HepG2 (cell line): ENCODE measurements around the gene KIF26B. TPM values are rescaled to one million over a fixed set of nuclear protein-coding genes. Genes with fewer than 3 reads are reported as not detected.

Source experiments
- ATAC-seq: fragments of 200-7000 bp; cut with Tn5 transposase; 3 replicates; pipeline ENCODE4 v1.9.1; 2020; ENCODE audit warnings: mild to moderate bottlenecking, moderate library complexity
- BruUV-seq: library from RNA; stranded (reverse); fragments of 400-500 nt; replicated peaks from 2 replicates; lab custom pipeline; 2021; lab: Mats Ljungman, UMichigan
- CTCF ChIA-PET: fragments of 300-600 bp; formaldehyde crosslinking; extraction: SDS; loops from one replicate; lab custom pipeline; 2021; ENCODE audit warnings: low total read pairs, inconsistent platforms, low intra/inter-chr PET ratio; lab: Yijun Ruan, JAX
- POLR2A ChIA-PET: fragments of 350-600 bp; sonication (Branson Sonifier 250); formaldehyde crosslinking; loops from one replicate; lab custom pipeline; 2020; ENCODE audit warnings: antibody characterized with exemption, inconsistent platforms; lab: Yijun Ruan, JAX
- DNase-seq: peaks from one replicate; pipeline ENCODE4 v3.0.0-alpha.2; 2015; ENCODE audit warnings: low spot score
- FAIRE-seq: peaks from 3 replicates; lab custom pipeline; 2011; peaks lifted over from hg19 to GRCh38; lab: Jason Lieb, UNC
- H2AFZ ChIP-seq: one replicate; pipeline ENCODE4 v1.6.1; 2011; ENCODE audit warnings: low read length, inconsistent platforms
- H3K27ac ChIP-seq: fragments of 300-600 bp; 3 replicates; pipeline ENCODE4 v1.8.0; 2011; ENCODE audit warnings: mixed run types, mild to moderate bottlenecking, mixed read lengths, low read length, inconsistent platforms; ENCODE audit not compliant: insufficient read depth; ENCODE audit errors: extremely low read length
- H3K27me3 ChIP-seq, 2 experiments: fragments of 200-600 bp in 1 of 2; 2 replicates in 1 of 2; 3 replicates in 1 of 2; pipeline versions ENCODE4 v1.6.0 to v1.8.0; 2011; ENCODE audit warnings: low read length in 2 of 2, mild to moderate bottlenecking in 2 of 2, moderate library complexity in 2 of 2, inconsistent platforms in 1 of 2; ENCODE audit not compliant: insufficient read depth in 2 of 2, control insufficient read depth in 1 of 2
- H3K36me3 ChIP-seq, 2 experiments: fragments of 200-600 bp in 1 of 2; replicated peaks in 1 of 2; 2 replicates in 1 of 2; 3 replicates in 1 of 2; pipeline versions ENCODE4 v1.5.1 to v1.8.0; 2011; ENCODE audit warnings: low read length in 2 of 2, inconsistent platforms in 1 of 2; ENCODE audit not compliant: insufficient read depth in 2 of 2, control insufficient read depth in 1 of 2
- H3K4me1 ChIP-seq: 2 replicates; pipeline ENCODE4 v1.5.1; 2012; ENCODE audit warnings: low read length, inconsistent platforms; ENCODE audit not compliant: insufficient read depth
- H3K4me2 ChIP-seq: 2 replicates; pipeline ENCODE4 v1.6.0; 2011; ENCODE audit warnings: low read depth, low read length, inconsistent platforms
- H3K4me3 ChIP-seq, 3 experiments: fragments of 200-600 bp in 1 of 3; sonication (generic), shearing (Covaris generic) in 1 of 3; replicated peaks in 1 of 3; 2 replicates each; pipeline ENCODE4 v1.5.1; 2011 to 2016; ENCODE audit warnings: low read length in 3 of 3, inconsistent platforms in 2 of 3, low read depth in 2 of 3, mild to moderate bottlenecking in 2 of 3, control low read depth in 1 of 3, mixed read lengths in 1 of 3; ENCODE audit not compliant: insufficient read depth in 1 of 3
- H3K79me2 ChIP-seq: one replicate; pipeline ENCODE4 v1.6.1; 2011; ENCODE audit warnings: low read length, inconsistent platforms; ENCODE audit not compliant: insufficient read depth
- H3K9ac ChIP-seq: 2 replicates; pipeline ENCODE4 v1.6.0; 2011; ENCODE audit warnings: mild to moderate bottlenecking, low read depth, low read length, inconsistent platforms; ENCODE audit not compliant: insufficient read depth
- H3K9me3 ChIP-seq: 2 replicates; pipeline ENCODE4 v1.5.1; 2012; ENCODE audit warnings: mild to moderate bottlenecking, low read length
- H4K20me1 ChIP-seq: 2 replicates; pipeline ENCODE4 v1.6.0; 2011; ENCODE audit warnings: inconsistent platforms, mild to moderate bottlenecking, low read length, moderate library complexity; ENCODE audit not compliant: insufficient read depth
- KDM6A ChIP-seq: IDR thresholded peaks from 2 replicates; pipeline ENCODE4 v1.6.1; 2016; ENCODE audit warnings: low read depth
- MXI1 ChIP-seq: IDR thresholded peaks from 3 replicates; pipeline ENCODE4 v1.6.1; 2012; ENCODE audit warnings: low read depth, low read length, inconsistent platforms, borderline replicate concordance
- PREB ChIP-seq: sonication (generic); formaldehyde crosslinking; IDR thresholded peaks from 2 replicates; pipeline ENCODE4 v1.4.0; 2020; ENCODE audit warnings: missing genetic modification reagents
- SRY ChIP-seq: sonication (generic); formaldehyde crosslinking; IDR thresholded peaks from 2 replicates; pipeline ENCODE4 v1.8.0; 2022; ENCODE audit warnings: mild to moderate bottlenecking, missing genetic modification reagents
- ZFP36L1 ChIP-seq: sonication (generic); formaldehyde crosslinking; IDR thresholded peaks from 2 replicates; pipeline ENCODE4 v1.8.0; 2022; ENCODE audit warnings: mild to moderate bottlenecking, missing genetic modification reagents, moderate library complexity
- ZNF205 ChIP-seq: IDR thresholded peaks from 2 replicates; pipeline ENCODE4 v1.6.1; 2018; ENCODE audit warnings: missing biosample characterization, missing genetic modification reagents
- ZNF251 ChIP-seq: sonication (generic); formaldehyde crosslinking; IDR thresholded peaks from 2 replicates; pipeline ENCODE4 v1.9.0; 2021; ENCODE audit warnings: mild to moderate bottlenecking, missing genetic modification reagents
- ZNF468 ChIP-seq: sonication (generic); formaldehyde crosslinking; IDR thresholded peaks from 2 replicates; pipeline ENCODE4 v1.8.0; 2022; ENCODE audit warnings: mild to moderate bottlenecking, moderate library complexity, missing genetic modification reagents
- WGBS: methylation state at CpG from one replicate; pipeline ENCODE4 v1.1.6; 2017; ENCODE audit warnings: low lambda C conversion rate; 5-methylcytosine and 5-hydroxymethylcytosine counted together
- in situ Hi-C: cut with HindIII; loops from 2 replicates; pipeline ENCODE4 v1.10.0; 2017; ENCODE audit warnings: low pct_unique_long_range_greater_than_20kb; ENCODE audit not compliant: extremely low pct_ligation_motif_present
- intact Hi-C: fragments of 100-400 bp; cut with micrococcal nuclease; formaldehyde crosslinking; loops from one replicate; pipeline ENCODE4 v1.10.0; 2022; ENCODE audit not compliant: unreplicated experiment
- polyA plus RNA-seq, 8 experiments: library from polyadenylated mRNA; depleted of rRNA in 3 of 8; stranded (reverse) in 7 of 8; unstranded in 1 of 8; fragments of >200 nt; fragmentation: Illumina TruSeq in 4 of 8; extraction: Trizol in 4 of 8; gene quantifications; 2 replicates each; pipeline versions ENCODE4 v1.2.1 to v1.2.3, GENCODE V29; 2011 to 2016; ENCODE audit warnings: low read depth in 4 of 8, missing spikeins in 1 of 8, mixed read lengths in 1 of 8; ENCODE audit not compliant: insufficient read depth in 1 of 8
- total RNA-seq, 5 experiments: library from RNA; depleted of rRNA; stranded (reverse); fragments of >200 nt; fragmentation: Illumina TruSeq; extraction: Trizol; gene quantifications; 2 replicates each; pipeline ENCODE4 v1.2.3, GENCODE V29; 2016; ENCODE audit warnings: low read depth in 1 of 5
- TF ChIP-seq, protein P1 (sequence below): sonication (generic); formaldehyde crosslinking; IDR thresholded peaks from 2 replicates; pipeline ENCODE4 v1.4.0; 2020; ENCODE audit warnings: missing genetic modification reagents, mild to moderate bottlenecking, borderline replicate concordance
- TF ChIP-seq, protein P2 (sequence below): sonication (generic); formaldehyde crosslinking; IDR thresholded peaks from 2 replicates; pipeline ENCODE4 v1.4.0; 2020; ENCODE audit warnings: mild to moderate bottlenecking, missing genetic modification reagents
- TF ChIP-seq, protein P3 (sequence below): sonication (generic); formaldehyde crosslinking; IDR thresholded peaks from 2 replicates; pipeline ENCODE4; 2020; ENCODE audit warnings: missing genetic modification reagents, mild to moderate bottlenecking, borderline replicate concordance

The KIF26B gene
- total and polyA plus RNA-seq, 2 of the 13 experiments (the other 11 are each of a cell fraction or from before 2014, with no cell fraction given): 0.08 to 0.09 TPM

DNA sequence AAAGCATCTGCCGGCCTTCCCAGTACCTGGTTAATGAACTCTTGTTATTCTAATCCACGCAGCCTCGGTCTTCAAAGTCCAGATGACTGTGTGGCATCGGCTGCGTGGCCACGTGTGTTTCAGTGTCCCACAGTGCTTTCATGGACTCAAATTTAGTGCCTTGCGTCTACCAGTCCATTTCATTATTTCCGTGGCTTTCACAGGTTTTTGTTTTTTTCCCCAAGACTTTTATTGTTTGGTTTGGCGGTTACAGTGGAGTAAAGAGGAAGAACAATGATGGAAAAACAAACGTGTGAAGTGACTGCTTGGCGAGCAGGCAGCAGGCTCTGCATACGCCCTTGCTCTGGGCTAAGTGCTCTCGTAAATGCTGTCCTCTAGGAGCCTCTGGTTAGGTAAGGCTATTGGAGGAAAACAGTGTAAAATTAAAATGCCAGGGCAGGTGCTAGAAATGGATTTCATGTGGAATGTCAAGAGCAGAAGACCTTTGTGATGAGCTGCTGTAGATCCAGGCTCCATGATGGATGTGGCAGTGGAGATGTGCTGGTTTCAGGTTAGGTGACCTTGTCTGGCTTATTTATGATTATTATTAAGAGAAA lies 536.3 kb downstream of the KIF26B start:
- BruUV-seq: no TSS peak
- Histone ChIP-seq H3K27me3 (no peaks in the 10 kb centered on the region), H3K4me2 (no peak overlapping the region), H3K36me3 (no peaks in the 10 kb centered on the region), H3K27ac (no peak overlapping the region), H3K4me1 (no peaks in the 10 kb centered on the region), H2AFZ (no peak overlapping the region), H3K79me2 (no peaks in the 10 kb centered on the region), H3K9me3 (no peaks in the 10 kb centered on the region), H3K4me3 (no peak overlapping the region), H4K20me1 (no peaks in the 10 kb centered on the region), H3K9ac (no peak overlapping the region)
- POLR2A ChIA-PET: no interaction called here
- intact Hi-C loops: no loop called here
- CTCF ChIA-PET: no interaction called here
- ATAC-seq (no peak), FAIRE-seq (no peak), DNase-seq (no peak)
- in situ Hi-C loops: no loop called here
- WGBS: 72% methylated on average over 13 of the region's 13 CpGs
- no peak for TF ChIP-seq ZNF251 (CRISPR knock-in tag)
- no peak for TF ChIP-seq ZNF205
- TF ChIP-seq, protein P1, sequence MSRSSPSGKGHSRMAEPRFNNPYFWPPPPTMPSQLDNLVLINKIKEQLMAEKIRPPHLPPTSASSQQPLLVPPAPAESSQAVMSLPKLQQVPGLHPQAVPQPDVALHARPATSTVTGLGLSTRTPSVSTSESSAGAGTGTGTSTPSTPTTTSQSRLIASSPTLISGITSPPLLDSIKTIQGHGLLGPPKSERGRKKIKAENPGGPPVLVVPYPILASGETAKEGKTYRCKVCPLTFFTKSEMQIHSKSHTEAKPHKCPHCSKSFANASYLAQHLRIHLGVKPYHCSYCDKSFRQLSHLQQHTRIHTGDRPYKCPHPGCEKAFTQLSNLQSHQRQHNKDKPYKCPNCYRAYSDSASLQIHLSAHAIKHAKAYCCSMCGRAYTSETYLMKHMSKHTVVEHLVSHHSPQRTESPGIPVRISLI (CRISPR knock-in tag): no peak
- TF ChIP-seq MXI1: no peak
- TF ChIP-seq ZNF468 (CRISPR knock-in tag): no peak
- TF ChIP-seq KDM6A: no peak
- TF ChIP-seq SRY (CRISPR knock-in tag): no peak
- TF ChIP-seq PREB (CRISPR knock-in tag): no peak
- TF ChIP-seq, protein P2, sequence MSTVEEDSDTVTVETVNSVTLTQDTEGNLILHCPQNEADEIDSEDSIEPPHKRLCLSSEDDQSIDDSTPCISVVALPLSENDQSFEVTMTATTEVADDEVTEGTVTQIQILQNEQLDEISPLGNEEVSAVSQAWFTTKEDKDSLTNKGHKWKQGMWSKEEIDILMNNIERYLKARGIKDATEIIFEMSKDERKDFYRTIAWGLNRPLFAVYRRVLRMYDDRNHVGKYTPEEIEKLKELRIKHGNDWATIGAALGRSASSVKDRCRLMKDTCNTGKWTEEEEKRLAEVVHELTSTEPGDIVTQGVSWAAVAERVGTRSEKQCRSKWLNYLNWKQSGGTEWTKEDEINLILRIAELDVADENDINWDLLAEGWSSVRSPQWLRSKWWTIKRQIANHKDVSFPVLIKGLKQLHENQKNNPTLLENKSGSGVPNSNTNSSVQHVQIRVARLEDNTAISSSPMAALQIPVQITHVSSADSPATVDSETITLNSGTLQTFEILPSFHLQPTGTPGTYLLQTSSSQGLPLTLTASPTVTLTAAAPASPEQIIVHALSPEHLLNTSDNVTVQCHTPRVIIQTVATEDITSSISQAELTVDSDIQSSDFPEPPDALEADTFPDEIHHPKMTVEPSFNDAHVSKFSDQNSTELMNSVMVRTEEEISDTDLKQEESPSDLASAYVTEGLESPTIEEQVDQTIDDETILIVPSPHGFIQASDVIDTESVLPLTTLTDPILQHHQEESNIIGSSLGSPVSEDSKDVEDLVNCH: no peak
- TF ChIP-seq, protein P3, sequence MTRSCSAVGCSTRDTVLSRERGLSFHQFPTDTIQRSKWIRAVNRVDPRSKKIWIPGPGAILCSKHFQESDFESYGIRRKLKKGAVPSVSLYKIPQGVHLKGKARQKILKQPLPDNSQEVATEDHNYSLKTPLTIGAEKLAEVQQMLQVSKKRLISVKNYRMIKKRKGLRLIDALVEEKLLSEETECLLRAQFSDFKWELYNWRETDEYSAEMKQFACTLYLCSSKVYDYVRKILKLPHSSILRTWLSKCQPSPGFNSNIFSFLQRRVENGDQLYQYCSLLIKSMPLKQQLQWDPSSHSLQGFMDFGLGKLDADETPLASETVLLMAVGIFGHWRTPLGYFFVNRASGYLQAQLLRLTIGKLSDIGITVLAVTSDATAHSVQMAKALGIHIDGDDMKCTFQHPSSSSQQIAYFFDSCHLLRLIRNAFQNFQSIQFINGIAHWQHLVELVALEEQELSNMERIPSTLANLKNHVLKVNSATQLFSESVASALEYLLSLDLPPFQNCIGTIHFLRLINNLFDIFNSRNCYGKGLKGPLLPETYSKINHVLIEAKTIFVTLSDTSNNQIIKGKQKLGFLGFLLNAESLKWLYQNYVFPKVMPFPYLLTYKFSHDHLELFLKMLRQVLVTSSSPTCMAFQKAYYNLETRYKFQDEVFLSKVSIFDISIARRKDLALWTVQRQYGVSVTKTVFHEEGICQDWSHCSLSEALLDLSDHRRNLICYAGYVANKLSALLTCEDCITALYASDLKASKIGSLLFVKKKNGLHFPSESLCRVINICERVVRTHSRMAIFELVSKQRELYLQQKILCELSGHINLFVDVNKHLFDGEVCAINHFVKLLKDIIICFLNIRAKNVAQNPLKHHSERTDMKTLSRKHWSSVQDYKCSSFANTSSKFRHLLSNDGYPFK (CRISPR knock-in tag): no peak
- TF ChIP-seq ZFP36L1 (CRISPR knock-in tag): no peak
